Measurements from ENCODE around the gene ZNF664. TPM values are rescaled to one million over a fixed set of nuclear protein-coding genes. Genes with fewer than 3 reads are reported as not detected.
"Not testable (repeated sequence)": the region's sequence is repeated elsewhere in the genome, so short reads cannot be mapped to it uniquely, and the experiment has no call there.

Gene ZNF664
- total RNA-seq, 1 experiment from 2014 or later = 95.5 TPM

DNA sequence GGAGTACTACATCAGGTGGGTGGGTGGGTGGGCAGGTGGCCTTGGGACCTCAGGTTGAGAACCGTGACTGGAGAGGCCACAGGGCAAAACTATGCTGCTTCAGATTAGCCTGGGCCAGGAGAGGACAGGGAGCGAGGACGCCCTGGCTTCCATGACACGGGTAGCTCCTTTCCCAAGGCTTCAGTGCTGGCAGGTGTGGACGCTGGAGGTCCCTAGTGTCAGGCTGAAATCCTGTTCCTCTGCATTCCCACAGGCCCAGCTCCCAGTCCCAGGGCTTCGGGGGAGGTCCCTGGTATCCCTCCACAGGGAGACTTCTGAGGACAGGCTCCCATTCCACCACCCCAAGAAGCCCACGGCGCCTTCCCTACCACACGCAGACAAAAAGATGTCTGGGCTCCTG is 32.0 kb upstream of the ZNF664 start:
- DNase-seq (ENCODE audit: extremely low read depth, low read depth) = no peak

DNA sequence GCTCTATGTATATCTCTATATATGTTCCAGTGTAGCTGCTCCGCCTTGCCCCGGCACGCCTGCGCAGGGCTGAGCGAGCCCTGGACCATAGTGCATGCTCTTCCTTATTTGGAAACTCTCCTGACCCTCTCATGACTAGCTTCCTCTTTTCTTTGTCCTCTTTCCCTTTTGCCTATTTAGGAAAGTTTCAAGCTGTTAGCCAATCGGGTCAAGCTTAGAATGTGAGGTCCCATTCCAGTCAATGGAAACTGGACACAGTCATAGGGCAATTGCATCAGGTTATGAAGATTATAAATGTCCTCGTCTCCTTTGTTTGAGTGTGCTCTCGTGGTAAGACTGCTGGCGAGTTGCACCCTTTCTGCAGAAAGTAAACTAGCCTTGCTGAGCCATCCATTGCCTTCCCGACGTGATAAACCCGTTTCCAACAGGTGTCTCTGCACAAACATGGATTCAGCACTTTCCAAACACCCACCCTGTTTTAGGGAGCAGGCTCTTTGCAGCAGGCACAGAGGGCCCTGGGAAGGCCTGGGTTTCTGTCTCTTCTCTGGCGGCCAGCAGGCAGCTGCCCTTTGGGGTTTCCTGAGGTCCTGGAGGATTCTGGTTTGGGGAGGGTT is 31.3 kb upstream of the ZNF664 start:
- DNase-seq (ENCODE audit: extremely low read depth, low read depth) = no peak

DNA sequence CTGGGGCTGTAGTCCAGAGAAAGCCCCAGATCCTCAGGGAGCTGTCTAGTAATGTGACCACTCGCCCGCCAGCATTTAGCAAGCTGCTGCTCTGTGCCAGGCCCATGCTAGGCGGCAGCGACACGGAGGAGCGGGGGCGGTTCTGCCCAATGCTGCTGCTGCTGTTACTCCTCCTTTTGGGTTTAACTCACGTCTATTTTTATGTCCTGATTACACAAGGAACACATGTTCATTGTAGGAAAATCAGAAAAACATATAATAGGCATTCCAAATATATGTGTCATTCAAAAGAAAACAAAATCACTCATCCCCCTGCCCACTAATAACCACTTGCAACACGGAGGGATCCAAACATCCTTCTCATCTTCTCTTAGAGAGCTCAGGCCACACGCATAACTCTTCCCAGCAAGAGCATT is 30.8 kb upstream of the ZNF664 start:
- DNase-seq (ENCODE audit: extremely low read depth, low read depth) = no peak

- no peak for DNase-seq (ENCODE audit: extremely low read depth, low read depth)
Observed at GRCh38 chr12:123942911-123943648, 29.9 kb upstream of the ZNF664 start.

GRCh38 chr12:123943816-123944215 is 29.2 kb upstream of the ZNF664 start:
- no peak for DNase-seq (ENCODE audit: extremely low read depth, low read depth)

GRCh38 chr12:123944696-123945095 is 28.3 kb upstream of the ZNF664 start:
- no peak for DNase-seq (ENCODE audit: extremely low read depth, low read depth)

DNA sequence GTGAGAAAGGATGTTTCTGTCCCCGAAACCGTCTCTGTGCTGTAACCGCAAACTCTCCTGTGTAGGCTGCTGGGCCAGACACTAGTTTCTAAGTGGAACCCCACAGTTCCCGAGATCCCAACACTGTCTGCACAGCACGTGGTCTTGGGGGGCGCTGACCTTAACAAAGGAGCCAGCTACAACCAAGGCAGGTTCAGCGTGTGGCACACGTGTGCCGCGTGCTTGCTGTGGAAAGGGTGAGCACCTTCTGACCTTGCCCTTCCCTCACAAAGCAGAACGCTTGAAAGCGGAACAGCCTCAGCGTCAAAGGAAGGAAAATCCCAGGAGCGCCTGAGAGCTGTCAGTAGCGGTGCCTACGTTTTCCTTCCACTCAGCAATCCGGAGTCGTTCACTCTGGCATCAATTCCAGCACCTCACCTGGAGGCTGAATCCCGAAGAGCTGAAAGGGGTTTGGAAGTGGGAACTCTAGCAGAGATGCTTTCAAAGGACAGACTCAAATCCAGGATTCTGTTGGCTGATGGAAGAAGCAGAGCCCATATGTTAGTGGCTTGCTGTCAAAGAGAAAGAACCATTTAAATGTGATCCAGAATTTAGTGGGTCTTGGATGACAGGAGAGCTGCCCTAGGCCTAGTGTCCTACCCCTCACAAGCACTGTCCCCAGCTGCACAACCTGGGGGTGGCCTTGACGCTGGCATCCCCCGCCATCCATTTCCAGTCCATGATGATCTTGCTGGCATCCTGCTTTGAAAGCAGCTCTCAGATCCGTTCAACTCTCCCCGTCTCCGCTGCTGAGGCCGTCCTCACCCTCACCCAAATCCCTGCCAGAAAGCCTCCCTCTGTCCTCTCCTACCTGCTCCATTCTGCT is 27.5 kb upstream of the ZNF664 start:
- no peak for DNase-seq (ENCODE audit: extremely low read depth, low read depth)

DNA sequence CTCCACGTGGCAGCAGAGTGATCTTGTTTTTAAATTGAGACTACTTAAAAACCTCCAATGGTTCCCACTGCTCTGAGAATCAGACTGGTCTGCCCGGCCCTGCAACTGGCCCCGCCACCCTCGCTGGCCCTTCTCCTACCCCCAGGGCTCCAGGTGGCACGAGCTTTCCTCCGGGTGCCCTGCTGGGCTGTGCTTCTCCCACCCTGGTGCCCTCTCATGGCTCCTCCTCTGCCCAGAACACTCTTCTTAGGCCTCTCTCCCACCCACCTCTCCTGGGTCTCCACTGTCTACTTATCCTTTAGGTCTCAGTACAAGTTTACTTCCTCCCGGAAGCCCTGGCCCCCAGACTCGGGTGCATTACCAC is 26.9 kb upstream of the ZNF664 start:
- DNase-seq (ENCODE audit: extremely low read depth, low read depth) = no peak

- not testable (repeated sequence) for DNase-seq (ENCODE audit: extremely low read depth, low read depth)
Observed at GRCh38 chr12:123946516-123947505, 26.2 kb upstream of the ZNF664 start.

DNA sequence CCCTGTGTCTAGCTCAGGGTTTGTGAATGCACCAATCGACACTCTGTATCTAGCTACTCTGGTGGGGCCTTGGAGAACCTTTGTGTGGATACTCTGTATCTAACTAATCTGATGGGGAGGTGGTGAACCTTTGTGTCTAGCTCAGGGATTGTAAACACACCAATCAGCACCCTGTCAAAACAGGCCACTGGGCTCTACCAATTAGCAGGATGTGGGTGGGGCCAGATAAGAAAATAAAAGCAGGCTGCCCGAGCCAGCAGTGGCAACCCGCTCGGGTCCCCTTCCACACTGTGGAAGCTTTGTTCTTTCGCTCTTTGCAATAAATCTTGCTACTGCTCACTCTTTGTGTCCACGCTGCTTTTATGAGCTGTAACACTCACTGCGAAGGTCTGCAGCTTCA is 25.5 kb upstream of the ZNF664 start:
- DNase-seq (ENCODE audit: extremely low read depth, low read depth) = not testable (repeated sequence)

DNA sequence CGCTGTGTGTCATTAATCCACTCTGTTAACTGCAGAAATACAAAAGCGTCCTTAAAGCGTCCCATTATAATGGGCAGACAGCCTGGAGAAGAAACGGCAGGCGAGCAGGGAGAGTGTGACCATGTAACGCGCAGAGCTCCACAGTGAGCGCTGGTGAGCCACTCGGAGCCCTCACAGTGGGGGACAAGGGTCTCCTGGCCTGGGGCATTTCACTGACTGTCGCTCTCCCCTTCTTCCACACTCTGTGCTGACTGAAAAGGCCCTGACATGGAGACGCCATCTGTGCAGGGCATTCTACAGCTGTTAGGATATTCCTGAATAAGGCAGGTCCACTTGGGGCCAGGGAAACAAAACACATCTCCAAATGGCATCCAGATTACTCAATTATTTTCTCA is 24.6 kb upstream of the ZNF664 start:
- DNase-seq (ENCODE audit: extremely low read depth, low read depth) = no peak

GRCh38 chr12:123948796-123949769 is 23.9 kb upstream of the ZNF664 start:
- DNase-seq (ENCODE audit: extremely low read depth, low read depth) = no peak

GRCh38 chr12:123949770-123950165 is 23.2 kb upstream of the ZNF664 start:
- no peak for DNase-seq (ENCODE audit: extremely low read depth, low read depth)

- DNase-seq (ENCODE audit: extremely low read depth, low read depth) = no peak
Observed at GRCh38 chr12:123950476-123951349, 22.3 kb upstream of the ZNF664 start.

- no peak for DNase-seq (ENCODE audit: extremely low read depth, low read depth)
Observed at GRCh38 chr12:123951467-123951866, 21.5 kb upstream of the ZNF664 start.

DNA sequence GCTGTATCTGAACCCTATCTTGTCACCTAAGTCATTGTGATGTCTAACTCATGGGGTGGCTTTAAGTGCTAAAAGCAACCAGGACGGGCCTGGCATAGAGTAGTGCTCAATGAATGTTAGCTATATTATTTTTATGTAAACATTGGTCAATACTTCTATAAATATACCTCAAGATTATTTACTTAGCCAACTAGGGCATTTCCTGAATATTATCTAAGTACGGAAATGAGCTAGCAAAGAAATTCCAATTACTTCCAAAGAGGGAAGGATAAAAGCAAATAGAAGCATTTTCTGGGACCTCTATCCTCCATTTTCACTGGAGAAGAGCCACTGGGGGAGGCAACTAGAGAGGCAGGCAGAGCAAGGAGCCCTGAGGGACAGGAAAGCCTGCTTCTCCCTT is 21.0 kb upstream of the ZNF664 start:
- DNase-seq (ENCODE audit: extremely low read depth, low read depth) = no peak

- DNase-seq (ENCODE audit: extremely low read depth, low read depth) = no peak
Observed at GRCh38 chr12:123954647-123955350, 18.2 kb upstream of the ZNF664 start.

DNA sequence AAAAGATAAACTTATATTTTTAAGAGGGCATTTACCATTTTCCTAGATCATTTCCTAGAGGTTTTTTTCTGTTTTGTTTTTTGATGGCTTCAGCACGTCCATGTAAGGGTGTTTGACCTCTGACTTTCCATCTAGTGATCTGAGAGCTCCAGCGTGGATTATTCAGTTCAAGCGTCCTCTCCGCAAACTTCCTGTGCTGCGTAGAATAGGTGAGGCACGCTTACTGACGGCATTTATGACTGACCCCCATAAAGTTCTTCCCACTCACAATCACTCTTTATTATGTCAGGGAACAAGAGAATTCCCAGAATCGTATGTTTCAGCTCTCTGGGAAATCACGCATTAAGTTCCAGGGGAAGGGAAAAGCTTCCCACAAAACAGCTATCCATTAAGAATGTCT is 16.8 kb upstream of the ZNF664 start:
- DNase-seq (ENCODE audit: extremely low read depth, low read depth) = no peak
